H54 (cell line): Measurements from ENCODE around the gene POR.
A peak's percentile ranks its signal among the peaks of the same experiment; 100 is the strongest.
"Not testable (repeated sequence)": the region's sequence is repeated elsewhere in the genome, so short reads cannot be mapped to it uniquely, and the experiment has no call there.

Experiments used
- DNase-seq: peaks from one replicate; pipeline ENCODE4 v3.0.0; 2011; ENCODE audit warnings: low spot score, mixed read lengths; ENCODE audit not compliant: insufficient read length
- FAIRE-seq: peaks from 3 replicates; lab custom pipeline; 2011; peaks lifted over from hg19 to GRCh38; lab: Jason Lieb, UNC
- POLR2A ChIP-seq: IDR thresholded peaks from 2 replicates; pipeline ENCODE4 v1.6.1; 2011; ENCODE audit warnings: low read depth, mild to moderate bottlenecking, low read length

POR gene

GRCh38 chr7:75878312-75878768 is 36.6 kb upstream of the POR start:
- FAIRE-seq = no peak
- TF ChIP-seq POLR2A = no peak
- DNase-seq = no peak

GRCh38 chr7:75878769-75879611 is 36.0 kb upstream of the POR start, which contains the start of gene RHBDD2:
Gene RHBDD2 (plus strand): TSS chr7:75879034. CDS start chr7:75879083, 49 bp downstream.
- FAIRE-seq (no peak), DNase-seq (peak; percentile 97)
- TF ChIP-seq POLR2A = peak; percentile 99

- no peak for FAIRE-seq
- TF ChIP-seq POLR2A = no peak
- no peak for DNase-seq
These were observed 35.2 kb upstream of the POR start for GRCh38 chr7:75879771-75880184.

GRCh38 chr7:75880242-75880641 is 34.7 kb upstream of the POR start:
- DNase-seq = no peak
- no peak for FAIRE-seq
- no peak for TF ChIP-seq POLR2A

- no peak for TF ChIP-seq POLR2A
- FAIRE-seq (no peak), DNase-seq (no peak)
These were observed 33.4 kb upstream of the POR start for GRCh38 chr7:75881436-75882095.

- FAIRE-seq, DNase-seq: not testable (repeated sequence)
These were observed 31.6 kb upstream of the POR start for GRCh38 chr7:75883265-75883824.

- TF ChIP-seq POLR2A = no peak
- no peak for DNase-seq
- no peak for FAIRE-seq
These were observed 30.5 kb upstream of the POR start for GRCh38 chr7:75884476-75884875.

GRCh38 chr7:75885036-75885435 is 29.9 kb upstream of the POR start:
- DNase-seq (no peak), FAIRE-seq (no peak)
- TF ChIP-seq POLR2A = no peak

- DNase-seq (no peak), FAIRE-seq (no peak)
- TF ChIP-seq POLR2A = no peak
These were observed 27.1 kb upstream of the POR start for GRCh38 chr7:75887669-75888369.

- FAIRE-seq = no peak
- no peak for TF ChIP-seq POLR2A
- DNase-seq = no peak
These were observed 26.3 kb upstream of the POR start for GRCh38 chr7:75888464-75889222.

- DNase-seq (no peak), FAIRE-seq (no peak)
These were observed 25.6 kb upstream of the POR start for GRCh38 chr7:75889223-75889825.

GRCh38 chr7:75889826-75890225 is 25.1 kb upstream of the POR start:
- DNase-seq = no peak
- no peak for TF ChIP-seq POLR2A
- FAIRE-seq = no peak

More at GRCh38 chr7:75889223-75889825, 25.6 kb upstream of the POR start:
- no peak for TF ChIP-seq POLR2A

GRCh38 chr7:75891237-75891636 is 23.7 kb upstream of the POR start:
- FAIRE-seq, DNase-seq: not testable (repeated sequence)
